Liver (tissue), 9 donors: Measurements from ENCODE around the gene SLC6A16. TPM values are rescaled to one million over a fixed set of nuclear protein-coding genes. Genes with fewer than 3 reads are reported as not detected.
"Not testable (repeated sequence)": the region's sequence is repeated elsewhere in the genome, so short reads cannot be mapped to it uniquely, and the experiment has no call there.

ENCODE experiments used
- DNase-seq: peaks from one replicate; pipeline ENCODE4 v3.0.0-alpha.2; 2017; ENCODE audit warnings: low spot score
- H3K27ac ChIP-seq, 2 donors: one replicate each; pipeline ENCODE4 v1.7.0; 2013; ENCODE audit warnings: inconsistent platforms in 2 of 2, low read length in 2 of 2, control low read depth in 1 of 2, low read depth in 1 of 2, mild to moderate bottlenecking in 1 of 2
- H3K27me3 ChIP-seq, 4 donors: one replicate each; pipeline versions ENCODE4 v1.6.1 to v1.7.0; 2013; ENCODE audit warnings: low read length in 3 of 4, inconsistent platforms in 1 of 4, mild to moderate bottlenecking in 1 of 4, moderate library complexity in 1 of 4; ENCODE audit not compliant: control insufficient read depth in 4 of 4, insufficient read depth in 4 of 4
- H3K36me3 ChIP-seq, 4 donors: one replicate each; pipeline versions ENCODE4 v1.6.1 to v1.7.0; 2013; ENCODE audit warnings: low read length in 3 of 4, mild to moderate bottlenecking in 3 of 4, low read depth in 1 of 4, moderate library complexity in 1 of 4; ENCODE audit not compliant: control insufficient read depth in 4 of 4, insufficient read depth in 3 of 4
- H3K4me1 ChIP-seq, 4 donors: one replicate each; pipeline versions ENCODE4 v1.6.1 to v1.7.0; 2013; ENCODE audit warnings: low read length in 3 of 4, mild to moderate bottlenecking in 3 of 4, moderate library complexity in 1 of 4; ENCODE audit not compliant: control insufficient read depth in 4 of 4, insufficient read depth in 4 of 4
- H3K4me3 ChIP-seq, 3 donors: one replicate each; pipeline versions ENCODE4 v1.6.1 to v1.7.0; 2013; ENCODE audit warnings: low read length in 3 of 3, control low read depth in 1 of 3, low read depth in 1 of 3, mild to moderate bottlenecking in 1 of 3
- H3K9ac ChIP-seq, 2 donors: one replicate each; pipeline ENCODE4 v1.7.0; 2013; ENCODE audit warnings: low read length in 2 of 2, mild to moderate bottlenecking in 2 of 2, moderate library complexity in 2 of 2, control low read depth in 1 of 2, low read depth in 1 of 2
- H3K9me3 ChIP-seq, 4 donors: one replicate each; pipeline versions ENCODE4 v1.6.1 to v1.7.0; 2013; ENCODE audit warnings: low read length in 3 of 4; ENCODE audit not compliant: control insufficient read depth in 4 of 4
- EGR1 ChIP-seq, 2 donors: IDR thresholded peaks; 2 replicates each; pipeline ENCODE4 v1.6.1; 2016 to 2018; ENCODE audit warnings: antibody characterized with exemption in 2 of 2, low read depth in 2 of 2
- FOXA1 ChIP-seq: IDR thresholded peaks from 2 replicates; pipeline ENCODE4 v1.6.1; 2016; ENCODE audit warnings: antibody characterized with exemption
- FOXA2 ChIP-seq: IDR thresholded peaks from 2 replicates; pipeline ENCODE4 v1.6.1; 2016; ENCODE audit warnings: antibody characterized with exemption
- HNF4G ChIP-seq: IDR thresholded peaks from 2 replicates; pipeline ENCODE4 v1.6.1; 2016; ENCODE audit warnings: antibody characterized with exemption
- JUND ChIP-seq, 2 donors: IDR thresholded peaks; 2 replicates each; pipeline ENCODE4 v1.6.1; 2016; ENCODE audit warnings: antibody characterized with exemption in 2 of 2
- MAX ChIP-seq: IDR thresholded peaks from 2 replicates; pipeline ENCODE4 v1.6.1; 2016; ENCODE audit warnings: antibody characterized with exemption
- NR2F2 ChIP-seq: IDR thresholded peaks from 2 replicates; pipeline ENCODE4 v1.6.1; 2016; ENCODE audit warnings: antibody characterized with exemption
- REST ChIP-seq: IDR thresholded peaks from 2 replicates; pipeline ENCODE4 v1.6.1; 2016; ENCODE audit warnings: antibody characterized with exemption, mild to moderate bottlenecking
- SP1 ChIP-seq: IDR thresholded peaks from 2 replicates; pipeline ENCODE4 v1.6.1; 2018; ENCODE audit warnings: antibody characterized with exemption, mild to moderate bottlenecking
- TAF1 ChIP-seq: conservative IDR thresholded peaks from 2 replicates; pipeline ENCODE4 v1.6.1; 2016; ENCODE audit warnings: antibody characterized with exemption, mild to moderate bottlenecking
- YY1 ChIP-seq: IDR thresholded peaks from 2 replicates; pipeline ENCODE4 v1.6.1; 2016; ENCODE audit warnings: antibody characterized with exemption, mild to moderate bottlenecking
- ZBTB33 ChIP-seq: IDR thresholded peaks from 2 replicates; pipeline ENCODE4 v1.6.1; 2016; ENCODE audit warnings: antibody characterized with exemption
- WGBS: extraction: QIAGEN DNeasy Blood & Tissue Kit; methylation state at CpG from one replicate; pipeline ENCODE4 v1.1.7; 2013; 5-methylcytosine and 5-hydroxymethylcytosine counted together
- polyA plus RNA-seq, 2 donors: library from polyadenylated mRNA; stranded (reverse) in 1 of 2; unstranded in 1 of 2; fragments of 200-250 nt in 1 of 2; fragments of >200 nt in 1 of 2; fragmentation: Nextera tagmentation in 1 of 2; extraction: Ambion mirVana in 1 of 2; gene quantifications; one replicate each; pipeline versions ENCODE4 v1.2.1 to v1.2.3, GENCODE V29; 2013 to 2015
- total RNA-seq, 2 donors: library from RNA; depleted of rRNA; stranded (reverse); fragments of >200 nt; gene quantifications; one replicate each; pipeline ENCODE4 v1.2.3, GENCODE V29; 2014
- donor health status: healthy.
- donor health status: healthy.
- donor health status: healthy.
- donor health status: healthy.
- donor health status: healthy.

Gene SLC6A16
- total and polyA plus RNA-seq, 4 donors = 0.19 to 2.7 (median 1.5) TPM

- Histone ChIP-seq H3K9me3 (peaks cover 0 to 5% (median 1%) of the 10 kb centered on the region in 4 donors), H3K27ac (no peak overlapping the region), H3K9ac (no peak overlapping the region), H3K4me1 (no peaks in the 10 kb centered on the region), H3K4me3 (no peak overlapping the region), H3K36me3 (peaks cover 0 to 6% (median 3%) of the 10 kb centered on the region in 4 donors), H3K27me3 (no peaks in the 10 kb centered on the region)
- 91% methylated on average over 1 of the region's 1 CpG for WGBS
- DNase-seq = no peak
- TF ChIP-seq HNF4G (no peak), SP1 (no peak), YY1 (no peak), MAX (no peak), FOXA1 (no peak), JUND (IDR thresholded peaks at IDR 0.05) (no peak), FOXA2 (no peak), EGR1 (IDR thresholded peaks at IDR 0.05; ENCODE audit: low read depth in 2 of 2) (no peak), NR2F2 (no peak), ZBTB33 (no peak), TAF1 (no peak)
Observed at GRCh38 chr19:49315111-49315510, 9.9 kb downstream of the SLC6A16 start.

- H3K9ac ChIP-seq = no peak overlapping the region
- 92% methylated on average over 6 of the region's 6 CpGs for WGBS
- H3K9me3 ChIP-seq = no peaks in the 10 kb centered on the region
- peaks cover 0 to 5% (median 2%) of the 10 kb centered on the region in 4 donors for H3K36me3 ChIP-seq
- TF ChIP-seq ZBTB33 (no peak), REST (no peak), FOXA1 (no peak)
- H3K4me3 ChIP-seq = no peak overlapping the region
- no peaks in the 10 kb centered on the region for H3K27me3 ChIP-seq
- no peak overlapping the region for H3K27ac ChIP-seq
- H3K4me1 ChIP-seq = no peaks in the 10 kb centered on the region
- no peak for DNase-seq
Observed at GRCh38 chr19:49309087-49309486, 15.9 kb downstream of the SLC6A16 start.

- not testable (repeated sequence) for H3K27ac ChIP-seq, H3K9ac ChIP-seq, DNase-seq, H3K36me3 ChIP-seq, H3K27me3 ChIP-seq, H3K4me3 ChIP-seq, H3K9me3 ChIP-seq, H3K4me1 ChIP-seq
- WGBS = 84% methylated on average over 7 of the region's 7 CpGs
Observed at GRCh38 chr19:49306734-49307133, 18.3 kb downstream of the SLC6A16 start.
